Loucy (cell line): ENCODE results near the gene FFAR4.

Experiments
- EZH2phosphoT487 ChIP-seq: fragments of 200-600 bp; IDR thresholded peaks from 2 replicates; pipeline ENCODE4 v1.6.1; 2018; ENCODE audit warnings: antibody characterized with exemption, mild to moderate bottlenecking, moderate library complexity, borderline replicate concordance
- TF ChIP-seq, protein P1 (sequence below): fragments of 200-600 bp; sonication (generic); conservative IDR thresholded peaks from 2 replicates; pipeline ENCODE4 v1.5.1; 2014; ENCODE audit warnings: mild to moderate bottlenecking, antibody characterized with exemption, low read length

DNA sequence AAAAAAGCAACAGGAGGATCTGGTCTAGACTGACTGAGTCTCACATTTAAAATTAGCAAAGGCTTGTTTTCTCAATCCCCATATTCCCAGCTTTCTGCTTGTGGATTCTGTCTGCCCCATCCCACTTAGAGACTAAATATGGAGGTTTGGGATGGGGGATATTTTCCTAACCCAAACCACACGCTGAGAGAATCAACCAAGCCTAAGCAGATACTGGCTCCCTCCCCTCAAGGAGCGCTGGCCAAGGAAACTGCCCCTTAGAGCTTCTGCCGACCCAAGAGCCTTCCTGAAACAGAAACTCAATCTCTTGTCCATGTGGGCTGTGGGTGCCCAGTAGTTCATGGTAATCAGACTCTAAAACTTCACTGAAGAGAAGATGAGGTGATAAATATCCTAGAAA, 3.9 kb downstream of the FFAR4 start:
- TF ChIP-seq, protein P1, sequence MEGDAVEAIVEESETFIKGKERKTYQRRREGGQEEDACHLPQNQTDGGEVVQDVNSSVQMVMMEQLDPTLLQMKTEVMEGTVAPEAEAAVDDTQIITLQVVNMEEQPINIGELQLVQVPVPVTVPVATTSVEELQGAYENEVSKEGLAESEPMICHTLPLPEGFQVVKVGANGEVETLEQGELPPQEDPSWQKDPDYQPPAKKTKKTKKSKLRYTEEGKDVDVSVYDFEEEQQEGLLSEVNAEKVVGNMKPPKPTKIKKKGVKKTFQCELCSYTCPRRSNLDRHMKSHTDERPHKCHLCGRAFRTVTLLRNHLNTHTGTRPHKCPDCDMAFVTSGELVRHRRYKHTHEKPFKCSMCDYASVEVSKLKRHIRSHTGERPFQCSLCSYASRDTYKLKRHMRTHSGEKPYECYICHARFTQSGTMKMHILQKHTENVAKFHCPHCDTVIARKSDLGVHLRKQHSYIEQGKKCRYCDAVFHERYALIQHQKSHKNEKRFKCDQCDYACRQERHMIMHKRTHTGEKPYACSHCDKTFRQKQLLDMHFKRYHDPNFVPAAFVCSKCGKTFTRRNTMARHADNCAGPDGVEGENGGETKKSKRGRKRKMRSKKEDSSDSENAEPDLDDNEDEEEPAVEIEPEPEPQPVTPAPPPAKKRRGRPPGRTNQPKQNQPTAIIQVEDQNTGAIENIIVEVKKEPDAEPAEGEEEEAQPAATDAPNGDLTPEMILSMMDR: no peak
- no peak for TF ChIP-seq EZH2phosphoT487
